GM23338 (cell line): ENCODE measurements around the gene AXIN2.

ENCODE experiments used
- CTCF ChIP-seq, 2 experiments: fragments of 200-600 bp in 1 of 2; sonication (generic) in 1 of 2; conservative IDR thresholded peaks; 2 replicates each; pipeline versions ENCODE4 v1.5.1 to v1.6.1; 2016 to 2017; ENCODE audit warnings: antibody characterized with exemption in 2 of 2, low read depth in 2 of 2, mild to moderate bottlenecking in 2 of 2, moderate library complexity in 1 of 2
- ETS1 ChIP-seq: IDR thresholded peaks from 2 replicates; pipeline ENCODE4 v1.6.1; 2016; ENCODE audit warnings: antibody characterized with exemption
- EZH2 ChIP-seq: fragments of 200-600 bp; sonication (generic); IDR thresholded peaks from one replicate; pipeline ENCODE4 v1.8.0; 2017; ENCODE audit warnings: antibody characterized with exemption, mild to moderate bottlenecking, low read depth; ENCODE audit not compliant: unreplicated experiment
- EZH2phosphoT487 ChIP-seq: fragments of 200-600 bp; sonication (generic); IDR thresholded peaks from one replicate; pipeline ENCODE4 v1.8.1; 2018; ENCODE audit warnings: antibody characterized with exemption; ENCODE audit not compliant: unreplicated experiment
- POLR2AphosphoS5 ChIP-seq: IDR thresholded peaks from 2 replicates; pipeline ENCODE4 v1.6.1; 2016; ENCODE audit warnings: antibody characterized with exemption, low read depth
- REST ChIP-seq: IDR thresholded peaks from one replicate; pipeline ENCODE4 v1.6.1; 2018; ENCODE audit warnings: antibody characterized with exemption; ENCODE audit not compliant: unreplicated experiment
- ZNF114 ChIP-seq: fragments of 250-450 bp; sonication (Bioruptor Pico); IDR thresholded peaks from 2 replicates; pipeline ENCODE4 v1.5.0; 2020; ENCODE audit warnings: mild to moderate bottlenecking, moderate library complexity

- TF ChIP-seq CTCF (conservative IDR thresholded peaks at IDR 0.05; ENCODE audit: low read depth in 2 of 2) (no peak), ZNF114 (CRISPR knock-in tag) (no peak), POLR2AphosphoS5 (no peak), ETS1 (no peak), EZH2 (no peak), EZH2phosphoT487 (no peak), REST (no peak)
These were observed 82.2 kb downstream of the AXIN2 start for GRCh38 chr17:65479282-65479681.
